GM12878 (cell line): Measurements from ENCODE around the gene PIGL. TPM values are rescaled to one million over a fixed set of nuclear protein-coding genes. Genes with fewer than 3 reads are reported as not detected.

Experiments used
- ATAC-seq: fragments of 200-7000 bp; cut with Tn5 transposase; 3 replicates; pipeline ENCODE4 v1.9.1; 2020; ENCODE audit warnings: mild to moderate bottlenecking, moderate library complexity
- BruUV-seq: library from RNA; stranded (reverse); fragments of 400-500 nt; replicated peaks from 2 replicates; lab custom pipeline; 2021; lab: Mats Ljungman, UMichigan
- CTCF ChIA-PET: fragments of 300-600 bp; sonication (Branson Sonifier 250); formaldehyde crosslinking; extraction: SDS; loops from one replicate; lab custom pipeline; 2021; ENCODE audit warnings: inconsistent platforms; lab: Yijun Ruan, JAX
- POLR2A ChIA-PET: fragments of 350-600 bp; formaldehyde crosslinking; extraction: SDS; loops from one replicate; lab custom pipeline; 2021; ENCODE audit warnings: inconsistent platforms; lab: Charles Lee
- RAD21 ChIA-PET: fragments of 300-600 bp; sonication (Branson Sonifier 250); formaldehyde crosslinking; loops from one replicate; lab custom pipeline; 2023; ENCODE audit warnings: antibody characterized with exemption; ENCODE audit not compliant: unreplicated experiment; lab: Charles Lee
- SMC1A ChIA-PET: fragments of 300-600 bp; sonication (Branson Sonifier 250); formaldehyde crosslinking; loops from one replicate; lab custom pipeline; 2023; ENCODE audit not compliant: unreplicated experiment, uncharacterized antibody; lab: Charles Lee
- DNase-seq: peaks from one replicate; pipeline ENCODE4 v3.0.0-alpha.2; 2011; ENCODE audit warnings: low read depth, low spot score
- FAIRE-seq: peaks from 3 replicates; lab custom pipeline; 2011; peaks lifted over from hg19 to GRCh38; lab: Jason Lieb, UNC
- H2AFZ ChIP-seq: 2 replicates; pipeline ENCODE4 v1.6.0; 2011; ENCODE audit warnings: low read depth, low read length, control low read depth; ENCODE audit not compliant: control insufficient read depth
- H3K27ac ChIP-seq: 2 replicates; pipeline ENCODE4 v1.5.1; 2011; ENCODE audit warnings: control low read depth; ENCODE audit not compliant: control insufficient read depth, insufficient read depth
- H3K27me3 ChIP-seq, 2 experiments: replicated peaks in 1 of 2; 2 replicates each; pipeline versions ENCODE4 v1.6.0 to v1.6.1; 2011; ENCODE audit warnings: low read length in 1 of 2; ENCODE audit not compliant: control insufficient read depth in 2 of 2, insufficient read depth in 2 of 2
- H3K36me3 ChIP-seq, 2 experiments: 2 replicates each; pipeline ENCODE4 v1.5.1; 2011; ENCODE audit warnings: low read length in 1 of 2; ENCODE audit not compliant: control insufficient read depth in 2 of 2, insufficient read depth in 2 of 2
- H3K4me1 ChIP-seq: 2 replicates; pipeline ENCODE4 v1.6.1; 2011; ENCODE audit warnings: mild to moderate bottlenecking, low read length, moderate library complexity, mixed read lengths; ENCODE audit not compliant: control insufficient read depth, insufficient read depth
- H3K4me2 ChIP-seq: 2 replicates; pipeline ENCODE4 v1.6.0; 2011; ENCODE audit warnings: control low read depth; ENCODE audit not compliant: control insufficient read depth, insufficient read depth
- H3K4me3 ChIP-seq: fragments of 200-600 bp; sonication (generic); 2 replicates; pipeline ENCODE4 v1.5.1; 2016
- H3K79me2 ChIP-seq: 2 replicates; pipeline ENCODE4 v1.6.0; 2011; ENCODE audit warnings: low read length; ENCODE audit not compliant: control insufficient read depth, insufficient read depth
- H3K9ac ChIP-seq: 2 replicates; pipeline ENCODE4 v1.8.0; 2011; ENCODE audit warnings: low read length, control low read depth, mixed read lengths; ENCODE audit not compliant: control insufficient read depth, insufficient read depth
- H3K9me3 ChIP-seq: replicated peaks from 3 replicates; pipeline ENCODE4 v1.5.1; 2011; ENCODE audit warnings: mild to moderate bottlenecking, low read length; ENCODE audit not compliant: control insufficient read depth, insufficient read depth
- H4K20me1 ChIP-seq: 2 replicates; pipeline ENCODE4 v1.6.0; 2011; ENCODE audit not compliant: control insufficient read depth, insufficient read depth
- ESRRA ChIP-seq: IDR thresholded peaks from 2 replicates; pipeline ENCODE4 v1.6.1; 2012; ENCODE audit warnings: mild to moderate bottlenecking, low read length, improper control_type of control experiment
- GATAD2B ChIP-seq: fragments of 450-650 bp; conservative IDR thresholded peaks from 2 replicates; pipeline ENCODE4 v1.6.1; 2017; ENCODE audit warnings: low read depth, mild to moderate bottlenecking, moderate library complexity
- HSF1 ChIP-seq: fragments of 150-350 bp; IDR thresholded peaks from 2 replicates; pipeline ENCODE4 v1.6.1; 2014; ENCODE audit warnings: mild to moderate bottlenecking, low read depth, low read length
- MYB ChIP-seq: fragments of 150-350 bp; IDR thresholded peaks from 2 replicates; pipeline ENCODE4 v1.6.1; 2014; ENCODE audit warnings: mild to moderate bottlenecking, low read depth, low read length, borderline replicate concordance
- PAX5 ChIP-seq: IDR thresholded peaks from 2 replicates; pipeline ENCODE4 v1.6.1; 2011; ENCODE audit warnings: low read depth, low read length, borderline replicate concordance
- RCOR1 ChIP-seq: conservative IDR thresholded peaks from 2 replicates; pipeline ENCODE4 v1.6.1; 2012; ENCODE audit warnings: low read depth, low read length, improper control_type of control experiment
- RUNX3 ChIP-seq: IDR thresholded peaks from 2 replicates; pipeline ENCODE4 v1.6.1; 2012; ENCODE audit warnings: low read length, inconsistent platforms
- SIN3A ChIP-seq: IDR thresholded peaks from 2 replicates; pipeline ENCODE4 v1.6.1; 2012; ENCODE audit warnings: low read depth, low read length, improper control_type of control experiment
- TARDBP ChIP-seq: IDR thresholded peaks from 2 replicates; pipeline ENCODE4 v1.6.1; 2016; ENCODE audit warnings: borderline replicate concordance
- TBL1XR1 ChIP-seq: IDR thresholded peaks from 2 replicates; pipeline ENCODE4 v1.6.1; 2012; ENCODE audit warnings: low read depth, low read length, improper control_type of control experiment
- ZBTB40 ChIP-seq: fragments of 450-650 bp; IDR thresholded peaks from 2 replicates; pipeline ENCODE4 v1.6.1; 2016; ENCODE audit warnings: mild to moderate bottlenecking, moderate library complexity, borderline replicate concordance
- ZNF207 ChIP-seq: fragments of 450-650 bp; IDR thresholded peaks from 2 replicates; pipeline ENCODE4 v1.6.1; 2014; ENCODE audit warnings: antibody characterized with exemption, mild to moderate bottlenecking, borderline replicate concordance
- WGBS: methylation state at CpG from one replicate; pipeline ENCODE4 v1.1.6; 2016; ENCODE audit warnings: low lambda C conversion rate; ENCODE audit not compliant: insufficient replicate concordance, insufficient coverage; ENCODE audit errors: missing lambda C conversion rate; 5-methylcytosine and 5-hydroxymethylcytosine counted together
- in situ Hi-C: fragments of 300-500 bp; cut with MboI; formaldehyde crosslinking; loops from 9 replicates; pipeline ENCODE4 v1.14.3; 2018; ENCODE audit warnings: mixed read lengths
- intact Hi-C: fragments of 100-400 bp; cut with micrococcal nuclease; formaldehyde crosslinking; loops from one replicate; pipeline ENCODE4 v1.14.2; 2022; ENCODE audit not compliant: unreplicated experiment
- polyA plus RNA-seq, 11 experiments: library from polyadenylated mRNA; depleted of rRNA in 4 of 11; unstranded in 6 of 11; stranded (reverse) in 5 of 11; fragments of >200 nt; fragmentation: Nextera tagmentation in 4 of 11; fragmentation: Illumina TruSeq in 1 of 11; extraction: Ambion mirVana in 4 of 11; extraction: Trizol in 1 of 11; gene quantifications; 1 replicate in 1 of 11; 2 replicates in 10 of 11; pipeline versions ENCODE4 v1.2.1 to v1.2.3, GENCODE V29; 2011 to 2016; ENCODE audit warnings: inconsistent platforms in 2 of 11, missing spikeins in 2 of 11, low read depth in 1 of 11
- total RNA-seq, 4 experiments: library from RNA; depleted of rRNA in 3 of 4; stranded (reverse); fragments of >200 nt in 3 of 4; fragmentation: Illumina TruSeq in 1 of 4; extraction: Trizol in 1 of 4; gene quantifications; 2 replicates each; pipeline versions ENCODE4 v1.2.1 to v1.2.3, GENCODE V29; 2013 to 2021

The PIGL gene
- total and polyA plus RNA-seq, 10 of the 15 experiments (the other 5 are each of a cell fraction or from before 2014, with no cell fraction given) = 25.9 to 52.5 (median 30.2) TPM

- TF ChIP-seq TBL1XR1 = peak; percentile 64; the same call in 1 of the 2 replicates
- no peak for TF ChIP-seq SIN3A
These were observed 69.3 kb downstream of the PIGL start (continued) for GRCh38 chr17:16286009-16286946.

GRCh38 chr17:16286947-16287562 is 70.0 kb downstream of the PIGL start:
- Histone ChIP-seq H3K9ac (peak overlapping the region; percentile 86), H3K4me1 (peaks cover 40% of the 10 kb centered on the region), H4K20me1 (no peaks in the 10 kb centered on the region), H2AFZ (peak overlapping the region; percentile 29), H3K4me3 (peak overlapping the region; percentile 53), H3K4me2 (peak overlapping the region; percentile 92), H3K27ac (peak overlapping the region; percentile 92), H3K9me3 (no peaks in the 10 kb centered on the region), H3K79me2 (no peaks in the 10 kb centered on the region), H3K36me3 (no peaks in the 10 kb centered on the region), H3K27me3 (no peaks in the 10 kb centered on the region)
- in situ Hi-C loops (no loop called here), intact Hi-C loops (loop anchor here (1.0 to 5.0 kb wide), 4 partner anchors 66 to 150 kb away; partner anchors contain the start of genes CENPV, PIGL and TRPV2)
- ChIA-PET RAD21 (interaction anchor here (0.7 to 5.8 kb wide), 14 partner anchors 18 to 151 kb away, joined by 3 to 30 read pairs (median 7); partner anchors contain the start of genes NCOR1, PIGL and TRPV2), POLR2A (interaction anchor here (0.5 to 2.4 kb wide), 11 partner anchors 8 to 128 kb away, joined by 3 to 9 read pairs (median 6); partner anchors contain the start of genes CENPV, NCOR1, PIGL and TRPV2), CTCF (interaction anchor here (0.7 to 4.7 kb wide), 15 partner anchors 11 to 234 kb away, joined by 3 to 38 read pairs (median 5); partner anchors contain the start of genes CENPV, NCOR1, PIGL and TRPV2), SMC1A (interaction anchor here (0.9 to 3.8 kb wide), 18 partner anchors 13 to 154 kb away, joined by 3 to 28 read pairs (median 4); partner anchors contain the start of genes CENPV, PIGL and TRPV2)
- BruUV-seq = TSS peak; percentile 67
- DNase-seq = peak; percentile 51
- 1% methylated on average over 10 of the region's 10 CpGs for WGBS
- peak; percentile 65 for FAIRE-seq
- ATAC-seq = peak; percentile 83
- TF ChIP-seq RCOR1 = no peak
- TF ChIP-seq GATAD2B = no peak; the same call in 1 of the 2 replicates
- TF ChIP-seq RUNX3 = peak; percentile 80
- no peak for TF ChIP-seq ZNF207
- peak; percentile 93 for TF ChIP-seq PAX5
- no peak for TF ChIP-seq ESRRA
- TF ChIP-seq TARDBP = 0 out of 2 replicates have a peak, but pooled peaks have one; percentile 19
- no peak for TF ChIP-seq ZBTB40
- TF ChIP-seq HSF1 = no peak
- 0 out of 2 replicates have a peak, but pooled peaks have one; percentile 28 for TF ChIP-seq MYB
